ENCODE measurements around the gene RWDD3.

Gene RWDD3

GRCh38 chr1:95233737-95234500 is at the start of gene RWDD3:
RWDD3 (plus strand) TSS chr1:95234210; CDS start chr1:95234231, 21 bp downstream.
- peak; percentile 93 to 94 for DNase-seq

- DNase-seq = no peak
Observed at GRCh38 chr1:95186149-95186548, 47.9 kb upstream of the RWDD3 start.

GRCh38 chr1:95193591-95193990 is 40.4 kb upstream of the RWDD3 start:
- no peak for DNase-seq

- no peak for DNase-seq
Observed at GRCh38 chr1:95195046-95195445, 39.0 kb upstream of the RWDD3 start.

- no peak for DNase-seq
Observed at GRCh38 chr1:95196017-95196416, 38.0 kb upstream of the RWDD3 start.

GRCh38 chr1:95197616-95198252 is 36.3 kb upstream of the RWDD3 start:
- DNase-seq = no peak

GRCh38 chr1:95201905-95202304 is 32.1 kb upstream of the RWDD3 start:
- DNase-seq = no peak

- no peak for DNase-seq
Observed at GRCh38 chr1:95203908-95204437, 30.0 kb upstream of the RWDD3 start.

- DNase-seq = no peak
Observed at GRCh38 chr1:95206514-95206913, 27.5 kb upstream of the RWDD3 start.

GRCh38 chr1:95207223-95207935 is 26.6 kb upstream of the RWDD3 start:
- no peak for DNase-seq

GRCh38 chr1:95208876-95209275 is 25.1 kb upstream of the RWDD3 start:
- no peak for DNase-seq

GRCh38 chr1:95209291-95209690 is 24.7 kb upstream of the RWDD3 start:
- no peak for DNase-seq

GRCh38 chr1:95216292-95216990 is 17.6 kb upstream of the RWDD3 start:
- peak in 1 of 2 donors; percentile 18 for DNase-seq

GRCh38 chr1:95217371-95217770 is 16.6 kb upstream of the RWDD3 start:
- DNase-seq = no peak

- DNase-seq = no peak
Observed at GRCh38 chr1:95219407-95219806, 14.6 kb upstream of the RWDD3 start.

GRCh38 chr1:95221306-95221705 is 12.7 kb upstream of the RWDD3 start:
- no peak for DNase-seq

GRCh38 chr1:95222629-95223028 is 11.4 kb upstream of the RWDD3 start:
- DNase-seq = no peak

GRCh38 chr1:95223110-95223509 is 10.9 kb upstream of the RWDD3 start:
- DNase-seq = no peak

GRCh38 chr1:95226781-95227660 is 7.0 kb upstream of the RWDD3 start:
- DNase-seq = no peak

GRCh38 chr1:95229037-95229436 is 5.0 kb upstream of the RWDD3 start:
- DNase-seq = no peak

GRCh38 chr1:95229706-95230105 is 4.3 kb upstream of the RWDD3 start:
- no peak for DNase-seq

GRCh38 chr1:95230256-95230655 is 3.8 kb upstream of the RWDD3 start:
- DNase-seq = no peak
